HepG2 (cell line): ENCODE data around the gene MORN5. TPM values are rescaled to one million over a fixed set of nuclear protein-coding genes. Genes with fewer than 3 reads are reported as not detected.

ENCODE experiments used
- ATAC-seq: fragments of 200-7000 bp; cut with Tn5 transposase; 3 replicates; pipeline ENCODE4 v1.9.1; 2020; ENCODE audit warnings: mild to moderate bottlenecking, moderate library complexity
- BruUV-seq: library from RNA; stranded (reverse); fragments of 400-500 nt; replicated peaks from 2 replicates; lab custom pipeline; 2021; lab: Mats Ljungman, UMichigan
- CTCF ChIA-PET: fragments of 300-600 bp; formaldehyde crosslinking; extraction: SDS; loops from one replicate; lab custom pipeline; 2021; ENCODE audit warnings: low total read pairs, inconsistent platforms, low intra/inter-chr PET ratio; lab: Yijun Ruan, JAX
- POLR2A ChIA-PET: fragments of 350-600 bp; sonication (Branson Sonifier 250); formaldehyde crosslinking; loops from one replicate; lab custom pipeline; 2020; ENCODE audit warnings: antibody characterized with exemption, inconsistent platforms; lab: Yijun Ruan, JAX
- DNase-seq: peaks from one replicate; pipeline ENCODE4 v3.0.0-alpha.2; 2015; ENCODE audit warnings: low spot score
- FAIRE-seq: peaks from 3 replicates; lab custom pipeline; 2011; peaks lifted over from hg19 to GRCh38; lab: Jason Lieb, UNC
- H2AFZ ChIP-seq: one replicate; pipeline ENCODE4 v1.6.1; 2011; ENCODE audit warnings: low read length, inconsistent platforms
- H3K27ac ChIP-seq: fragments of 300-600 bp; 3 replicates; pipeline ENCODE4 v1.8.0; 2011; ENCODE audit warnings: mixed run types, mild to moderate bottlenecking, mixed read lengths, low read length, inconsistent platforms; ENCODE audit not compliant: insufficient read depth; ENCODE audit errors: extremely low read length
- H3K27me3 ChIP-seq, 2 experiments: fragments of 200-600 bp in 1 of 2; 2 replicates in 1 of 2; 3 replicates in 1 of 2; pipeline versions ENCODE4 v1.6.0 to v1.8.0; 2011; ENCODE audit warnings: low read length in 2 of 2, mild to moderate bottlenecking in 2 of 2, moderate library complexity in 2 of 2, inconsistent platforms in 1 of 2; ENCODE audit not compliant: insufficient read depth in 2 of 2, control insufficient read depth in 1 of 2
- H3K36me3 ChIP-seq, 2 experiments: fragments of 200-600 bp in 1 of 2; replicated peaks in 1 of 2; 2 replicates in 1 of 2; 3 replicates in 1 of 2; pipeline versions ENCODE4 v1.5.1 to v1.8.0; 2011; ENCODE audit warnings: low read length in 2 of 2, inconsistent platforms in 1 of 2; ENCODE audit not compliant: insufficient read depth in 2 of 2, control insufficient read depth in 1 of 2
- H3K4me1 ChIP-seq: 2 replicates; pipeline ENCODE4 v1.5.1; 2012; ENCODE audit warnings: low read length, inconsistent platforms; ENCODE audit not compliant: insufficient read depth
- H3K4me2 ChIP-seq: 2 replicates; pipeline ENCODE4 v1.6.0; 2011; ENCODE audit warnings: low read depth, low read length, inconsistent platforms
- H3K4me3 ChIP-seq, 3 experiments: fragments of 200-600 bp in 1 of 3; sonication (generic), shearing (Covaris generic) in 1 of 3; replicated peaks in 1 of 3; 2 replicates each; pipeline ENCODE4 v1.5.1; 2011 to 2016; ENCODE audit warnings: low read length in 3 of 3, inconsistent platforms in 2 of 3, low read depth in 2 of 3, mild to moderate bottlenecking in 2 of 3, control low read depth in 1 of 3, mixed read lengths in 1 of 3; ENCODE audit not compliant: insufficient read depth in 1 of 3
- H3K79me2 ChIP-seq: one replicate; pipeline ENCODE4 v1.6.1; 2011; ENCODE audit warnings: low read length, inconsistent platforms; ENCODE audit not compliant: insufficient read depth
- H3K9ac ChIP-seq: 2 replicates; pipeline ENCODE4 v1.6.0; 2011; ENCODE audit warnings: mild to moderate bottlenecking, low read depth, low read length, inconsistent platforms; ENCODE audit not compliant: insufficient read depth
- H3K9me3 ChIP-seq: 2 replicates; pipeline ENCODE4 v1.5.1; 2012; ENCODE audit warnings: mild to moderate bottlenecking, low read length
- H4K20me1 ChIP-seq: 2 replicates; pipeline ENCODE4 v1.6.0; 2011; ENCODE audit warnings: inconsistent platforms, mild to moderate bottlenecking, low read length, moderate library complexity; ENCODE audit not compliant: insufficient read depth
- CBX2 ChIP-seq, 2 experiments: fragments of 200-600 bp in 1 of 2; sonication (generic); formaldehyde crosslinking in 1 of 2; IDR thresholded peaks; 2 replicates each; pipeline versions ENCODE4 v1.7.0 to v1.8.1; 2018 to 2022; ENCODE audit warnings: low read depth in 2 of 2, low read length in 1 of 2, mild to moderate bottlenecking in 1 of 2, missing genetic modification reagents in 1 of 2
- EZH2 ChIP-seq: conservative IDR thresholded peaks from 2 replicates; pipeline ENCODE4 v1.6.1; 2012; ENCODE audit warnings: mild to moderate bottlenecking, low read depth, low read length, moderate library complexity
- MTF2 ChIP-seq: sonication (generic); formaldehyde crosslinking; IDR thresholded peaks from 2 replicates; pipeline ENCODE4 v1.5.0; 2020; ENCODE audit warnings: missing genetic modification reagents, borderline replicate concordance
- RNF2 ChIP-seq: fragments of 450-650 bp; conservative IDR thresholded peaks from 2 replicates; pipeline ENCODE4 v1.6.1; 2016; ENCODE audit warnings: low read depth
- ZBTB38 ChIP-seq: sonication (generic); formaldehyde crosslinking; IDR thresholded peaks from 2 replicates; pipeline ENCODE4 v1.5.1; 2020; ENCODE audit warnings: mild to moderate bottlenecking, missing genetic modification reagents
- ZNF382 ChIP-seq: sonication (generic); formaldehyde crosslinking; IDR thresholded peaks from 2 replicates; pipeline ENCODE4 v1.5.0; 2020; ENCODE audit warnings: missing genetic modification reagents, mild to moderate bottlenecking, borderline replicate concordance
- WGBS: methylation state at CpG from one replicate; pipeline ENCODE4 v1.1.6; 2017; ENCODE audit warnings: low lambda C conversion rate; 5-methylcytosine and 5-hydroxymethylcytosine counted together
- in situ Hi-C: cut with HindIII; loops from 2 replicates; pipeline ENCODE4 v1.10.0; 2017; ENCODE audit warnings: low pct_unique_long_range_greater_than_20kb; ENCODE audit not compliant: extremely low pct_ligation_motif_present
- intact Hi-C: fragments of 100-400 bp; cut with micrococcal nuclease; formaldehyde crosslinking; loops from one replicate; pipeline ENCODE4 v1.10.0; 2022; ENCODE audit not compliant: unreplicated experiment
- polyA plus RNA-seq, 8 experiments: library from polyadenylated mRNA; depleted of rRNA in 3 of 8; stranded (reverse) in 7 of 8; unstranded in 1 of 8; fragments of >200 nt; fragmentation: Illumina TruSeq in 4 of 8; extraction: Trizol in 4 of 8; gene quantifications; 2 replicates each; pipeline versions ENCODE4 v1.2.1 to v1.2.3, GENCODE V29; 2011 to 2016; ENCODE audit warnings: low read depth in 4 of 8, missing spikeins in 1 of 8, mixed read lengths in 1 of 8; ENCODE audit not compliant: insufficient read depth in 1 of 8
- total RNA-seq, 5 experiments: library from RNA; depleted of rRNA; stranded (reverse); fragments of >200 nt; fragmentation: Illumina TruSeq; extraction: Trizol; gene quantifications; 2 replicates each; pipeline ENCODE4 v1.2.3, GENCODE V29; 2016; ENCODE audit warnings: low read depth in 1 of 5
- TF ChIP-seq, protein P1 (sequence below): sonication (generic); formaldehyde crosslinking; IDR thresholded peaks from 2 replicates; pipeline ENCODE4 v1.4.0; 2020; ENCODE audit warnings: missing genetic modification reagents
- TF ChIP-seq, protein P2 (sequence below): IDR thresholded peaks from 2 replicates; pipeline ENCODE4 v1.6.1; 2016; ENCODE audit warnings: missing compliant biosample characterization, missing genetic modification reagents, borderline replicate concordance

MORN5 gene
- total and polyA plus RNA-seq, 2 of the 13 experiments (the other 11 are each of a cell fraction or from before 2014, with no cell fraction given): not detected

DNA sequence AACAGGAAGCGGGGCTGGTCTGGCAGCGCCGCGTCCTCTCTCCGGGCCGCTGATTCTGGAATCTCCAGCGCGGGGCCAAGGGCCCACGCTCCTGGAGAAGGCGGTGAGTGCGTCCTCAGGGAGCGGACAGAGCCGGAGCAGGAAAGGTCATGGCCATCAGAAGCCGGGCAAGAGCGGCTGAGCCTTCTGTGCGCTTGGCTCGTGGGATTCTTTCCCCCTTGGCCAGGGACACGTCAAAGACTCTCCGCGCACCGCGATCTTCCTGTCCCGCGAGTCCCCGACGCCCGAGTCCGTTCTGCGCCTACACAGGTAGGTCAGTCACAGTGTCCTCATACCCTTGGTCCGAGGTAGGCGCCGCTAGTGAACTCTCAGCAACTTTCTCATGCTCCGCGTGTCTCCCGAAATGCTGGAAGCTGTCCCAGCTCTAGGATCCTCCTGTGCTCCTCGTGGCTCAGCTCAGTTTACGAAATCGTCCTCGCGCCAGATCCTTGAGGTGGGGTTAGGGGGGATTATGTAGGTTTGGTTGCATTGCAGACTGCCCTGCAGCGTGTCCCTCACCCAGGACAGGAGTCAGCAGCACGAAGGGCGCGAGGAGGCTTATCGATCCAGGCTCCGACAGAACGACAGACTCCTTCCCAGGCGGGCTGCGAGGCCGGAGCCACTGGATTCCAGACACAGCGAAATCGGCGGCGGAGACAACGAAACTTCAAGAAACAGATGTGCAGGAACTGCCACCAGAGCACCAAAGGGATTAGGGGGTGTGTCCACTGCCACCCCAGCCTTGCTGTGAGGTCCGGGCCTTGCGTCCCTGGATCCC is 60.4 kb downstream of the MORN5 start:
- Histone ChIP-seq H3K4me1 (peaks cover 48% of the 10 kb centered on the region), H3K4me2 (peak overlapping the region; percentile 65), H2AFZ (no peak overlapping the region), H3K27ac (no peak overlapping the region), H4K20me1 (no peaks in the 10 kb centered on the region), H3K4me3 (peak overlapping the region in 1 of 3 experiments; percentile 43; a peak in 1 of 6 replicates), H3K79me2 (no peaks in the 10 kb centered on the region), H3K9me3 (no peaks in the 10 kb centered on the region), H3K36me3 (no peaks in the 10 kb centered on the region), H3K9ac (no peak overlapping the region), H3K27me3 (peaks cover 8 to 88% of the 10 kb centered on the region in 2 experiments; a peak in 4 of 5 replicates)
- no TSS peak for BruUV-seq
- TF ChIP-seq ZBTB38 (CRISPR knock-in tag) (peak; percentile 38; the same call in 1 of the 2 replicates), MTF2 (CRISPR knock-in tag) (0 out of 2 replicates have a peak, but pooled peaks have one; percentile 9), CBX2 (IDR thresholded peaks at IDR 0.05; ENCODE audit: low read depth, low read length) (peak; percentile 95; the same call in 1 of the 2 replicates), CBX2 (CRISPR knock-in tag; IDR thresholded peaks at IDR 0.05; ENCODE audit: low read depth) (no peak; the same call in 1 of the 2 replicates), EZH2 (peak; percentile 49; the same call in 1 of the 2 replicates), RNF2 (peak; percentile 95), ZNF382 (CRISPR knock-in tag) (no peak)
- TF ChIP-seq, protein P1, sequence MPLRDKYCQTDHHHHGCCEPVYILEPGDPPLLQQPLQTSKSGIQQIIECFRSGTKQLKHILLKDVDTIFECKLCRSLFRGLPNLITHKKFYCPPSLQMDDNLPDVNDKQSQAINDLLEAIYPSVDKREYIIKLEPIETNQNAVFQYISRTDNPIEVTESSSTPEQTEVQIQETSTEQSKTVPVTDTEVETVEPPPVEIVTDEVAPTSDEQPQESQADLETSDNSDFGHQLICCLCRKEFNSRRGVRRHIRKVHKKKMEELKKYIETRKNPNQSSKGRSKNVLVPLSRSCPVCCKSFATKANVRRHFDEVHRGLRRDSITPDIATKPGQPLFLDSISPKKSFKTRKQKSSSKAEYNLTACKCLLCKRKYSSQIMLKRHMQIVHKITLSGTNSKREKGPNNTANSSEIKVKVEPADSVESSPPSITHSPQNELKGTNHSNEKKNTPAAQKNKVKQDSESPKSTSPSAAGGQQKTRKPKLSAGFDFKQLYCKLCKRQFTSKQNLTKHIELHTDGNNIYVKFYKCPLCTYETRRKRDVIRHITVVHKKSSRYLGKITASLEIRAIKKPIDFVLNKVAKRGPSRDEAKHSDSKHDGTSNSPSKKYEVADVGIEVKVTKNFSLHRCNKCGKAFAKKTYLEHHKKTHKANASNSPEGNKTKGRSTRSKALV (CRISPR knock-in tag): peak; percentile 27; the same call in 1 of the 2 replicates
- TF ChIP-seq, protein P2, sequence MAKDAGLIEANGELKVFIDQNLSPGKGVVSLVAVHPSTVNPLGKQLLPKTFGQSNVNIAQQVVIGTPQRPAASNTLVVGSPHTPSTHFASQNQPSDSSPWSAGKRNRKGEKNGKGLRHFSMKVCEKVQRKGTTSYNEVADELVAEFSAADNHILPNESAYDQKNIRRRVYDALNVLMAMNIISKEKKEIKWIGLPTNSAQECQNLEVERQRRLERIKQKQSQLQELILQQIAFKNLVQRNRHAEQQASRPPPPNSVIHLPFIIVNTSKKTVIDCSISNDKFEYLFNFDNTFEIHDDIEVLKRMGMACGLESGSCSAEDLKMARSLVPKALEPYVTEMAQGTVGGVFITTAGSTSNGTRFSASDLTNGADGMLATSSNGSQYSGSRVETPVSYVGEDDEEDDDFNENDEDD (CRISPR knock-in tag): no peak
- WGBS: 69% methylated on average over 31 of the region's 57 CpGs
- ChIA-PET POLR2A (no interaction called here), CTCF (no interaction called here)
- in situ Hi-C loops (no loop called here), intact Hi-C loops (no loop called here)
- FAIRE-seq (no peak), ATAC-seq (no peak), DNase-seq (no peak)
